K562 (cell line): ENCODE measurements around the gene CMBL. TPM values are rescaled to one million over a fixed set of nuclear protein-coding genes. Genes with fewer than 3 reads are reported as not detected.

Experiments
- ATAC-seq: fragments of 200-7000 bp; cut with Tn5 transposase; 3 replicates; pipeline ENCODE4 v1.9.1; 2020; ENCODE audit warnings: moderate library complexity
- BruUV-seq: library from RNA; stranded (reverse); fragments of 400-500 nt; replicated peaks from 2 replicates; lab custom pipeline; 2021; lab: Mats Ljungman, UMichigan
- CTCF ChIA-PET: fragments of 300-600 bp; formaldehyde crosslinking; extraction: SDS; loops from one replicate; lab custom pipeline; 2021; ENCODE audit warnings: low intra/inter-chr PET ratio; lab: Yijun Ruan, JAX
- POLR2A ChIA-PET: fragments of 300-600, 350-650 bp; sonication (Branson Sonifier 250); formaldehyde crosslinking; extraction: SDS; loops from one replicate; lab custom pipeline; 2021; ENCODE audit warnings: antibody characterized with exemption, inconsistent platforms; lab: Yijun Ruan, JAX
- DNase-seq, 4 experiments: peaks; one replicate each; pipeline versions ENCODE4 v3.0.0 to v3.0.0-alpha.2; 2011 to 2018; ENCODE audit warnings: low spot score in 3 of 4, mixed read lengths in 3 of 4; ENCODE audit errors: extremely low read depth in 1 of 4
- FAIRE-seq: peaks from 2 replicates; lab custom pipeline; 2011; peaks lifted over from hg19 to GRCh38; lab: Jason Lieb, UNC
- H2AFZ ChIP-seq: 2 replicates; pipeline ENCODE4 v1.6.0; 2011; ENCODE audit warnings: low read depth, low read length, control low read depth, inconsistent platforms
- H3K27ac ChIP-seq: fragments of 200-600 bp; 3 replicates; pipeline ENCODE4 v1.8.0; 2011; ENCODE audit warnings: low read depth, mild to moderate bottlenecking, control low read depth, inconsistent platforms, low read length, moderate library complexity, mixed read lengths; ENCODE audit errors: extremely low read depth
- H3K27me3 ChIP-seq, 2 experiments: fragments of 300-600 bp in 1 of 2; 2 replicates in 1 of 2; 3 replicates in 1 of 2; pipeline versions ENCODE4 v1.6.0 to v1.8.0; 2011; ENCODE audit warnings: inconsistent platforms in 2 of 2, low read length in 2 of 2, mild to moderate bottlenecking in 1 of 2, mixed read lengths in 1 of 2, moderate library complexity in 1 of 2; ENCODE audit not compliant: control insufficient read depth in 2 of 2, insufficient read depth in 2 of 2
- H3K36me3 ChIP-seq: fragments of 300-600 bp; 3 replicates; pipeline ENCODE4 v1.8.0; 2011; ENCODE audit warnings: mild to moderate bottlenecking, low read length, inconsistent platforms; ENCODE audit not compliant: control insufficient read depth, insufficient read depth
- H3K4me1 ChIP-seq, 2 experiments: fragments of 200-600 bp in 1 of 2; replicated peaks in 1 of 2; 2 replicates in 1 of 2; 3 replicates in 1 of 2; pipeline versions ENCODE4 v1.5.1 to v1.8.0; 2011; ENCODE audit warnings: inconsistent platforms in 2 of 2, low read length in 2 of 2, mild to moderate bottlenecking in 1 of 2, mixed read lengths in 1 of 2, moderate library complexity in 1 of 2; ENCODE audit not compliant: control insufficient read depth in 2 of 2, insufficient read depth in 2 of 2
- H3K4me2 ChIP-seq: 2 replicates; pipeline ENCODE4 v1.6.1; 2011; ENCODE audit warnings: low read length, control low read depth, inconsistent platforms, mixed read lengths; ENCODE audit not compliant: insufficient read depth
- H3K4me3 ChIP-seq: fragments of 200-600 bp; sonication (generic), shearing (Covaris generic); 2 replicates; pipeline ENCODE4 v1.5.1; 2016; ENCODE audit warnings: control low read depth, inconsistent platforms
- H3K79me2 ChIP-seq: fragments of 200-600 bp; 3 replicates; pipeline ENCODE4 v1.8.0; 2011; ENCODE audit warnings: low read length, inconsistent platforms; ENCODE audit not compliant: control insufficient read depth, insufficient read depth
- H3K9ac ChIP-seq, 2 experiments: 2 replicates each; pipeline versions ENCODE4 v1.6.0 to v1.6.1; 2011; ENCODE audit warnings: low read depth in 2 of 2, low read length in 2 of 2, control low read depth in 1 of 2, inconsistent platforms in 1 of 2, mild to moderate bottlenecking in 1 of 2, mixed read lengths in 1 of 2; ENCODE audit not compliant: insufficient read depth in 1 of 2
- H3K9me1 ChIP-seq: one replicate; pipeline ENCODE4 v1.6.0; 2011; ENCODE audit warnings: inconsistent platforms, mild to moderate bottlenecking, low read length, moderate library complexity; ENCODE audit not compliant: control insufficient read depth, insufficient read depth
- H3K9me3 ChIP-seq: replicated peaks from 2 replicates; pipeline ENCODE4 v1.5.1; 2011; ENCODE audit warnings: low read depth, low read length, inconsistent platforms; ENCODE audit not compliant: control insufficient read depth, insufficient read depth
- H4K20me1 ChIP-seq: replicated peaks from 2 replicates; pipeline ENCODE4 v1.6.1; 2011; ENCODE audit warnings: low read length, inconsistent platforms, mixed read lengths; ENCODE audit not compliant: control insufficient read depth, insufficient read depth
- ATF6 ChIP-seq: sonication (generic); formaldehyde crosslinking; IDR thresholded peaks from 2 replicates; pipeline ENCODE4 v1.4.0; 2020; ENCODE audit warnings: mild to moderate bottlenecking, missing genetic modification reagents
- EP400 ChIP-seq: fragments of 450-650 bp; IDR thresholded peaks from 2 replicates; pipeline ENCODE4 v1.6.1; 2017; ENCODE audit warnings: antibody characterized with exemption, mild to moderate bottlenecking, moderate library complexity
- ETV1 ChIP-seq: fragments of 450-650 bp; conservative IDR thresholded peaks from 2 replicates; pipeline ENCODE4 v1.6.1; 2016; ENCODE audit warnings: missing genetic modification characterization, control low read depth, low read depth, missing compliant biosample characterization
- GATA2 ChIP-seq: sonication (generic); formaldehyde crosslinking; IDR thresholded peaks from 2 replicates; pipeline ENCODE4 v1.4.0; 2020; ENCODE audit warnings: mild to moderate bottlenecking, missing genetic modification reagents
- GATAD2A ChIP-seq: fragments of 450-650 bp; IDR thresholded peaks from 2 replicates; pipeline ENCODE4 v1.6.1; 2017
- NRF1 ChIP-seq, 2 experiments: fragments of 450-650 bp; IDR thresholded peaks in 1 of 2; conservative IDR thresholded peaks in 1 of 2; 2 replicates each; pipeline ENCODE4 v1.6.1; 2014; ENCODE audit warnings: mild to moderate bottlenecking in 2 of 2
- PCBP2 ChIP-seq: fragments of 200-400 bp; formaldehyde crosslinking; IDR thresholded peaks from 2 replicates; pipeline ENCODE4 v1.6.1; 2018; ENCODE audit warnings: low read length, low read depth, mild to moderate bottlenecking, moderate library complexity; ENCODE audit not compliant: poor library complexity, severe bottlenecking
- SIN3B ChIP-seq: fragments of 450-650 bp; IDR thresholded peaks from 2 replicates; pipeline ENCODE4 v1.6.1; 2017; ENCODE audit warnings: low read depth, mild to moderate bottlenecking, moderate library complexity
- STAT5A ChIP-seq: IDR thresholded peaks from 2 replicates; pipeline ENCODE4 v1.6.1; 2012; ENCODE audit warnings: low read length, inconsistent platforms, borderline replicate concordance
- ZNF12 ChIP-seq: sonication (generic); formaldehyde crosslinking; IDR thresholded peaks from 2 replicates; pipeline ENCODE4 v1.4.0; 2020; ENCODE audit warnings: mild to moderate bottlenecking, missing genetic modification reagents
- ZNF589 ChIP-seq: fragments of 200-800 bp; sonication (Bioruptor generic); IDR thresholded peaks from 2 replicates; pipeline ENCODE4 v1.6.1; 2016; ENCODE audit warnings: low read depth, missing genetic modification characterization, missing compliant biosample characterization
- WGBS: fragments of 100-300 bp; shearing (Covaris generic); methylation state at CpG from one replicate; pipeline ENCODE4 v1.1.6; 2016; ENCODE audit warnings: low coverage, mixed read lengths; ENCODE audit not compliant: insufficient coverage; ENCODE audit errors: missing lambda C conversion rate; 5-methylcytosine and 5-hydroxymethylcytosine counted together
- in situ Hi-C: fragments of 300-500 bp; cut with MboI; formaldehyde crosslinking; loops from 4 replicates; pipeline ENCODE4 v1.15.0; 2018; ENCODE audit warnings: inconsistent platforms, mixed read lengths
- intact Hi-C: fragments of 100-400 bp; cut with micrococcal nuclease; formaldehyde crosslinking; loops from 2 replicates; pipeline ENCODE4 v1.14.2; 2022
- polyA plus RNA-seq, 8 experiments: library from polyadenylated mRNA; depleted of rRNA in 4 of 8; stranded (reverse) in 5 of 8; unstranded in 3 of 8; fragments of >200 nt; fragmentation: Nextera tagmentation in 2 of 8; fragmentation: Illumina TruSeq in 1 of 8; extraction: Ambion mirVana in 2 of 8; extraction: Trizol in 1 of 8; gene quantifications; 2 replicates each; pipeline versions ENCODE4 v1.2.1 to v1.2.3, GENCODE V29; 2011 to 2014; ENCODE audit warnings: inconsistent platforms in 1 of 8, missing spikeins in 1 of 8
- total RNA-seq, 7 experiments: library from RNA; depleted of rRNA in 6 of 7; stranded (reverse); fragments of >200 nt in 6 of 7; fragmentation: Illumina TruSeq in 2 of 7; extraction: Trizol in 2 of 7; gene quantifications; 2 replicates each; pipeline versions ENCODE4 v1.2.1 to v1.2.3, GENCODE V29; 2011 to 2021; ENCODE audit warnings: low replicate concordance in 1 of 7
- TF ChIP-seq, protein P1 (sequence below): sonication (generic); formaldehyde crosslinking; IDR thresholded peaks from 2 replicates; pipeline ENCODE4 v1.8.0; 2023; ENCODE audit warnings: mild to moderate bottlenecking, missing genetic modification reagents
- TF ChIP-seq, protein P2 (sequence below): fragments of 450-650 bp; IDR thresholded peaks from 2 replicates; pipeline ENCODE4 v1.6.1; 2017; ENCODE audit warnings: antibody characterized with exemption, mild to moderate bottlenecking

The CMBL gene
- total and polyA plus RNA-seq, 9 of the 15 experiments (the other 6 are each of a cell fraction or from before 2014, with no cell fraction given), result 22.6 to 192 (median 71.1) TPM

DNA sequence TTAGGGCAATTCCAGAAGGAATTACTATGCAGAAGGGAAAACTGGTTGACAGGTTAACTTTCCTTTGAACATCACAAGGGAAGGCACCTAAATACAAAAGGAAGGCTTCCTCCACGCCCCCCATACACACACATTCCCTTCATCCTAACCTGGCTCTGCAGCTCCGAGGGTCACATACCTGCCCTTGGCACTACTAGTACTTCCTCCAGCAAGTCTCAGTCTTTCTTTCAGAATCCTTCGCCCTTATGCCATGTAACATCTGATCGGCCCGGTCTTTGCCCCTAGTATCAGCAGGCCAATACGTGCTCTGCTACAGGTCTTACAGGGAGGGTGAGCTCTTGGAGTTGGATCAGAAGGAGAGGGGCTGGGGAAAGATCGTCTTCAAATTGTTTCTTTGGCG, 44.2 kb upstream of the CMBL start:
- ATAC-seq (0 out of 3 replicates have a peak, but pooled peaks have one; percentile 2), DNase-seq (peak in 1 of 4 experiments; percentile 51), FAIRE-seq (no peak)
- peak overlapping the region; percentile 84 to 93 for H3K9ac ChIP-seq
- no peaks in the 10 kb centered on the region for H3K9me1 ChIP-seq
- no TSS peak for BruUV-seq
- no peaks in the 10 kb centered on the region for H3K27me3 ChIP-seq
- peak overlapping the region; percentile 95 for H3K4me2 ChIP-seq
- peaks cover 21 to 22% of the 10 kb centered on the region in 2 experiments for H3K4me1 ChIP-seq
- 9% methylated on average over 8 of the region's 8 CpGs for WGBS
- no peaks in the 10 kb centered on the region for H3K9me3 ChIP-seq
- intact Hi-C loops (loop anchor here (1.0 to 10.0 kb wide), 4 partner anchors 13 to 153 kb away; partner anchors contain the start of gene CCT5), in situ Hi-C loops (no loop called here)
- peak overlapping the region; percentile 60 for H3K4me3 ChIP-seq
- peak overlapping the region; percentile 96 for H3K27ac ChIP-seq
- H2AFZ ChIP-seq, result peak overlapping the region; percentile 86
- H4K20me1 ChIP-seq, result peaks cover 19% of the 10 kb centered on the region; the same call in 1 of the 2 replicates
- ChIA-PET POLR2A (interaction anchor here (0.8 to 4.0 kb wide), 10 partner anchors 8 to 102 kb away, joined by 3 to 38 read pairs (median 10); partner anchors contain the start of genes ATPSCKMT and CCT5), CTCF (interaction anchor here (0.6 kb wide), 1 partner anchor 27 kb away, joined by 4 read pairs; no protein-coding TSS in a partner anchor)
- H3K79me2 ChIP-seq, result peaks cover 58% of the 10 kb centered on the region
- H3K36me3 ChIP-seq, result peaks cover 10% of the 10 kb centered on the region; the same call in 2 of the 3 replicates
- TF ChIP-seq ETV1 (tag) (no peak; the same call in 1 of the 2 replicates), GATAD2A (peak; percentile 31; the same call in 1 of the 2 replicates), PCBP2 (no peak), ZNF12 (CRISPR knock-in tag) (no peak), EP400 (0 out of 2 replicates have a peak, but pooled peaks have one; percentile 17), NRF1 (conservative IDR thresholded peaks at IDR 0.05 in 1 of 2, IDR thresholded peaks at IDR 0.05 in 1 of 2) (no peak), STAT5A (no peak), GATA2 (CRISPR knock-in tag) (no peak), SIN3B (0 out of 2 replicates have a peak, but pooled peaks have one; percentile 1), ATF6 (CRISPR knock-in tag) (0 out of 2 replicates have a peak, but pooled peaks have one; percentile 51), ZNF589 (CRISPR knock-in tag) (0 out of 2 replicates have a peak, but pooled peaks have one; percentile 14)
- TF ChIP-seq, protein P1, sequence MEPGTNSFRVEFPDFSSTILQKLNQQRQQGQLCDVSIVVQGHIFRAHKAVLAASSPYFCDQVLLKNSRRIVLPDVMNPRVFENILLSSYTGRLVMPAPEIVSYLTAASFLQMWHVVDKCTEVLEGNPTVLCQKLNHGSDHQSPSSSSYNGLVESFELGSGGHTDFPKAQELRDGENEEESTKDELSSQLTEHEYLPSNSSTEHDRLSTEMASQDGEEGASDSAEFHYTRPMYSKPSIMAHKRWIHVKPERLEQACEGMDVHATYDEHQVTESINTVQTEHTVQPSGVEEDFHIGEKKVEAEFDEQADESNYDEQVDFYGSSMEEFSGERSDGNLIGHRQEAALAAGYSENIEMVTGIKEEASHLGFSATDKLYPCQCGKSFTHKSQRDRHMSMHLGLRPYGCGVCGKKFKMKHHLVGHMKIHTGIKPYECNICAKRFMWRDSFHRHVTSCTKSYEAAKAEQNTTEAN (CRISPR knock-in tag), result 0 out of 2 replicates have a peak, but pooled peaks have one; percentile 30
- TF ChIP-seq, protein P2, sequence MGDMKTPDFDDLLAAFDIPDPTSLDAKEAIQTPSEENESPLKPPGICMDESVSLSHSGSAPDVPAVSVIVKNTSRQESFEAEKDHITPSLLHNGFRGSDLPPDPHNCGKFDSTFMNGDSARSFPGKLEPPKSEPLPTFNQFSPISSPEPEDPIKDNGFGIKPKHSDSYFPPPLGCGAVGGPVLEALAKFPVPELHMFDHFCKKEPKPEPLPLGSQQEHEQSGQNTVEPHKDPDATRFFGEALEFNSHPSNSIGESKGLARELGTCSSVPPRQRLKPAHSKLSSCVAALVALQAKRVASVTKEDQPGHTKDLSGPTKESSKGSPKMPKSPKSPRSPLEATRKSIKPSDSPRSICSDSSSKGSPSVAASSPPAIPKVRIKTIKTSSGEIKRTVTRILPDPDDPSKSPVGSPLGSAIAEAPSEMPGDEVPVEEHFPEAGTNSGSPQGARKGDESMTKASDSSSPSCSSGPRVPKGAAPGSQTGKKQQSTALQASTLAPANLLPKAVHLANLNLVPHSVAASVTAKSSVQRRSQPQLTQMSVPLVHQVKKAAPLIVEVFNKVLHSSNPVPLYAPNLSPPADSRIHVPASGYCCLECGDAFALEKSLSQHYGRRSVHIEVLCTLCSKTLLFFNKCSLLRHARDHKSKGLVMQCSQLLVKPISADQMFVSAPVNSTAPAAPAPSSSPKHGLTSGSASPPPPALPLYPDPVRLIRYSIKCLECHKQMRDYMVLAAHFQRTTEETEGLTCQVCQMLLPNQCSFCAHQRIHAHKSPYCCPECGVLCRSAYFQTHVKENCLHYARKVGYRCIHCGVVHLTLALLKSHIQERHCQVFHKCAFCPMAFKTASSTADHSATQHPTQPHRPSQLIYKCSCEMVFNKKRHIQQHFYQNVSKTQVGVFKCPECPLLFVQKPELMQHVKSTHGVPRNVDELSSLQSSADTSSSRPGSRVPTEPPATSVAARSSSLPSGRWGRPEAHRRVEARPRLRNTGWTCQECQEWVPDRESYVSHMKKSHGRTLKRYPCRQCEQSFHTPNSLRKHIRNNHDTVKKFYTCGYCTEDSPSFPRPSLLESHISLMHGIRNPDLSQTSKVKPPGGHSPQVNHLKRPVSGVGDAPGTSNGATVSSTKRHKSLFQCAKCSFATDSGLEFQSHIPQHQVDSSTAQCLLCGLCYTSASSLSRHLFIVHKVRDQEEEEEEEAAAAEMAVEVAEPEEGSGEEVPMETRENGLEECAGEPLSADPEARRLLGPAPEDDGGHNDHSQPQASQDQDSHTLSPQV, result peak; percentile 49; the same call in 1 of the 2 replicates
